Head of caudate nucleus (tissue), 42 donors: ENCODE measurements around the gene TAF10.

ENCODE experiments used
- DNase-seq, 42 donors: peaks; one replicate each; pipeline versions ENCODE4 v3.0.0 to v3.0.0-alpha.2; 2020 to 2021; ENCODE audit warnings: mixed read lengths in 7 of 42
- intact Hi-C: fragments of 100-400 bp; cut with DNase I; formaldehyde crosslinking; loops from one replicate; pipeline ENCODE4 v1.15.0; 2022

The TAF10 gene

DNA sequence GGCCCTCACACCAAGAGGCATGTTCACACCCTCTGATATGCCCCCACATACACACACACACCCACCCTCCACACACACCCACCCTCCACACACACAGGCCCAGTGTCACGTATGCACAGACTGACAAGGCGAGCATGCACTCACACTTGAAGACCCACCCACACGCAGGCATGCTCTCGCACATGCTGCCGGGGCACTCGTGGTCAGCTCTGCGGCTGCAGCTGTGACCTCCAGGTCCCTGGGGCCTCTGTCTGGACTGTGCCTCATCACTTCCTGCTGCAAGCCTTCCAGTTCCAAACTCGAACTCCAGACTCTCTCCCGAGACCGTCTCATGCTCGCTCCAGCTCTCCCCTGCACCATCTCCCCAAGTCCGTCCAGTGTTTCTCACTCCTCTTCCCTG is 34.1 kb upstream of the TAF10 start:
- intact Hi-C loops = no loop called here
- DNase-seq = peak in 1 of 42 donors; percentile 39

DNA sequence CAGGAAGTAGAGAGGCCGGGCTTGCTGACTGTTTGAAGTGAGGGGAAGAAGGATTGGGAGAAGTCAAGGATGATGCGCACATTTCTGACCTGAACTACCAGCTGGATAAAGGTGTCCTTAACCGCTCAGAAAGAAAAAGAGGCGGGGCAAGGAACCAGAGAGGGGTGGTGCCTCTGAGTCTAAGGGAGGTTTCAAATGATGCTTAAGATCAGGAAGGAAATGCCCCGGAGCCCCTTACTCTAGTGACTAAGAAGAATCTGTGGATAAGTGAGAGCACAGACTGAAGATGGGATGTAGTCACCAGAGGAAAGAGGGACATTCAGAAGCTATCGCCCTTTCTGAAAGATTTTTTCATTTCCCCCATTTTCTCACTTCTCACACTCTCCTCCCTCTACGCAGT is 30.9 kb upstream of the TAF10 start:
- intact Hi-C loops = no loop called here
- no peak for DNase-seq

GRCh38 chr11:6640985-6641701 is 29.1 kb upstream of the TAF10 start:
- DNase-seq = peak in 40 of 42 donors; percentile 26 to 89 (median 71)
- intact Hi-C loops = no loop called here

- intact Hi-C loops = no loop called here
- DNase-seq = no peak
Observed at GRCh38 chr11:6640036-6640984, 28.3 kb upstream of the TAF10 start.

DNA sequence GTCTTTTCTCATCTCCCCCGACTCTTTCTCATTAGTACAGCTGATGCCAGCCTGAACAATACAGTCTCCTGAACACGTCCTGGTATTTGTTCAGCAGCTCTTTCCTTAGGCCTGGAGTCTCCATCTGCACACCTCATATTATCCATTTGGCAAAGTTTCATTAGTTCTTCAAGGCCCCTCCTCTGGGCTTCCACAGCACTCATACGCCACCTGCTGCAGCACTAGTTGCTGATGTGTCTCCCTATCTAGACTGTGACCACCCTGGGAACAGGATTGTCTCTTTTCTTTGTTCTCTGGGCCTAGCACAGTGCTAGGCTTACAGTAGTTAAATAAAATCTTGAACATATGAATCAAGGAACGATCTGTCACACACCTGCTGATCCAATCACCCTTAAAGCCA is 26.4 kb upstream of the TAF10 start:
- intact Hi-C loops = no loop called here
- no peak for DNase-seq

DNA sequence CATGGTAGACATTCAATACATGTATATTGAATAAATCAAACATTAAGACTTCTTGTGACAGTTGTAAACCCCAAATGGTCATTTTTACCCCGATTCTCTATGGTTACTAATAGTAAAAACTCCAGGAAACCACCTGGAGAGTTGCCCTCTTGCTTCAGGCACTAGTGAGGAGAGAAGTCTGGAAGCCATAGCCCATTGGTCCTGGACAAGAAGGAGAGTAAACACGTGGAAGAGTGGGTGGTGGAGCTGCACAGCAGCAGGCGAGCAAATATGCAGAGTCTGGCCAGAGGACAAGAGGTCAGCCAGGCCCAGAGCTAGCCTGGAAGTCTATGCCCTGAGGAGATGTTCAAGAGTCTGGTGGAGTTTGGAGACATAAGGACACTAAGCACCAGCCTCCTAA is 25.9 kb upstream of the TAF10 start:
- DNase-seq = peak in 1 of 42 donors; percentile 23
- intact Hi-C loops = loop anchor here (1.0 kb wide), 1 partner anchor 30 kb away; no protein-coding TSS in a partner anchor

GRCh38 chr11:6636480-6636879 is 24.5 kb upstream of the TAF10 start:
- intact Hi-C loops = no loop called here
- DNase-seq = no peak

DNA sequence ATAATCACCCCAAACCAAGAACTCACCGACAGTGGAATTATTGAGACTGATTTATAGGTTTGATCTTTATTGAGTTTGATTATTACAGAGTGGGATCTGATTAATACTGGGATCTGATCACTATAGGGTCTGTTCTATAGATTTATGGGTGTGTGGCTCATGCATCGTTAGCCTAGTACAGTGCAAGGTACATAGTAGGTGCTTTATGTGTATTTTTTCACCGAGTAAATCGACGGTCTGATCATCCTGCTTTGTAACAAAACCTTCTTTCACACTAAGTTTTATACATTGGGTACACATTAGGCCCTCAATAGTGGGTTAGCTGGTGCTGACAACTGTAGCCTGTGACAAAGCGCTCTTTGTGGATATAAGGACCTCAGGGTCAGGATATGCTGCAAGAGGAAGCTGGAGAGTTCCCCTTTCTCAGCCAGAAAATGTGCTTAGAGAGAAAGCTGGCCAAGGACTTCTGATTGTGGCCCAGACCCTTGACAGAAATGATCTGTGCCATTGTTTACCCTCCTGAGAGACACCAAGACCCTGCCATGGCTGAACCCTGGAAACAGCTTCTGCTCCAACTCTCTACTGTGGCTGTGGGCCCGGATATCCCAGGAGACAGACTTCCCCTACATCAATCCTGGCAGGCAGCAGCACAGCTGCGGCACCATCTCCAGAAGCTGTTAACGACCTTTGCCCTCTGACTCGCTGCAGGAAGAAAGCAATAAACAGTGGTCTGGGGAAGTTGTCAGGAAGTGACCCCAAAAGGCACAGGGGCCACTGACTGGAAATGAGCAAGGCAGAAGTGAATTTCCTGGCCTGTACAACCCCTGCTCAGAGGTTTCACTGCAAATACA is 23.3 kb upstream of the TAF10 start:
- peak in 37 of 42 donors; percentile 32 to 82 (median 60) for DNase-seq
- intact Hi-C loops = no loop called here

- DNase-seq = no peak
- intact Hi-C loops = no loop called here
Observed at GRCh38 chr11:6634534-6634933, 22.5 kb upstream of the TAF10 start.

DNA sequence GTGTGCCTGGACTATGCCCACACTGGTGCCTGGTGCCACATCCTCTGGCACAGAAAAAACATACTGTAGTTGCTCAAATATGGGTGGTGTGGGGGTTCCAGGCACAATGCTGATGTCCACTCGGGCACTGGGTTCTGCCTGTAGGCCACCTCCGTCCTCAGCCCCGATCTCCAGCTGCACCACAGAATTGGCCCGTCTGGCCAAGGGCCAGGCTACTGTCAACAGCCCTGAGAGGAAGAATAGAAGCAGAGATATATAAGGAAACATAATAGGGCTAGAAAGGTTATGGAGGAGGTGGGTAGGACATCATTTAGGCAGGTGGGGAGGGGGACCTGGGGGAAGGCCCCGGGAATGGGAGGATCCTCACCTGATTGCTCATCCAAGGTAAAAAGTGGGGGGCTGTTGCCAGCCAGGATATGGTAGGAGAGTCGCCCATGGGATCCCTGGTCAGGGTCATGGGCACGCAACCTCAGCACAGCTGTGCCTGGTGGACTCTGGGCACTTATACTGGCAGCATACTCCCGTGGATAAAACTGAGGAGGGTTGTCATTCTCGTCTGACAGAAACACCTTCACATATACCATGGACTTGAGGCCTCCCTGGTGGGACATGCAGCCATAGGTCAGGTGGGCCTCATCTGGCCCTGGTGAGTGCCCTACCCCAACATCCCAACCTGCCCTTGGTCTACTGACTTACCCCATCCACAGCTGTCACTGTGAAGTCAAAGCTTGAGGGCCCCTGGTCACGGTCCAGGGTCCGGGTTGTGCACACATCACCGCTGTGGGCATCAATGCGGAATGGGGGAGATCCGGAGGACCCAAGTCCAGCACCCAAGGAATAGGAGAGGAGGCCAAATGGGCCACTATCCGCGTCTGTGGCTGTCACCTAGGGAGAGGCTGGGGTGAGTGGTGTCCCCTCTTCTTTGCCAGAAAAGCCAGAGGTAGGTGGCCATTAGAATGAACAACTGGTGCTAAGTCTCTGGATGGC is 21.7 kb upstream of the TAF10 start:
- DNase-seq = no peak
- intact Hi-C loops = no loop called here

- intact Hi-C loops = no loop called here
- DNase-seq = no peak
Observed at GRCh38 chr11:6632116-6633073, 20.4 kb upstream of the TAF10 start.

DNA sequence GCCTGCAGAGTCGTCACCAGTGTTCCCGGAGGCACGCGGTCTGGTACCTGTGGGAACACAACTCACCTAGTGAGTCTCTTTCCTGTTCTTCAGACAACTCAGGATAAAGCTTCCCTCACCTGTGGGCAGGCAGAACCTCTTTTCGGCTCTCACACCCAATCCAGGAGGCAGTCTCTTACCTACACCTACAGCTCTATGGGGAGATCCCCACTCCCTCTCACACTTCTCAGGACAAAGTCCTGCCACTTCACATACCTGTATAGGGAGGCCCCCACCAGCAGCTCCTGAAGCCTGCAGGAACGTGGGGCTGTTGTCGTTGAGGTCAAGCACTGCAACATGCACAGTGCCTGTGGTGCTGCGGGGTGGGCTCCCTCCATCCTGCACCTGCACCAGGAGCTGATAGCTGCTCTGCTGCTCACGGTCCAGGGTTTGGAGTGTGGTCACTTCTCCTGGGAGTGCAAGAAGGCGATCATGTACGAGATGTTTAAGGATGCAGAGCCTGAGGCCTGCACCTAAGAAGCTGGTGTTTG is 19.4 kb upstream of the TAF10 start:
- intact Hi-C loops = no loop called here
- no peak for DNase-seq

DNA sequence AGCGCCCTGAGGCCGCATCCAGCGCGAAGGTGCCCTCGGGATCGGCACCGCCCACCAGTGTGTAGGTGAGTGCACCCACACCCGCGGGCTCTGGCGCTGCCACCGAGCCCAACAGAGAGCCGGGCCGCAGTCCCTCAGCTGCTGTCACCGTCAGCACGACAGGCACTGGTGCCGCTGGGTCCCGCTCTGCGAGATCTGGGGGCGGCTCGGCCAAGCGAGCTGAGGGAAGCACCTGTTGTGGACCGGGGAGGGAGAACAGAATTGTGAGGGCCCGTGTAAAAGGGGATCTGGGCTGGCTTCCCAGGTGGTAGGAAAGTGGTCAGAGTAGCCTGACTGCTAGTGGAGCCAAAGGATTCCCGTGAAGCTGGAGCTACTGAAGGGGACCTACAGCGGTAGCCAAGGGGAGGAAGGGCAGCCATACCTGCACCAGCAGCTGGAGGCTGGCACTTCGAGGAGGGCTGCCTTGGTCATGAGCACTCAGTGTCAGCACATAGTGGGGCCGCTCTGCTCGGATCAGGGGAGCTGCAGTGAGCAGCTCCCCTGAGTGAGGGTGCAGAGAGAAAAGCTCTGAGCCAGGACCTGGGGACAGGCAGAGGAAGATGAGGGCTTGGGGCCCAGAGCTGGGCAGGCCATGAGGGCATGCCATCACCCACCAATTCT is 18.7 kb upstream of the TAF10 start:
- DNase-seq = peak in 1 of 42 donors; percentile 7

GRCh38 chr11:6629892-6630631 is 18.0 kb upstream of the TAF10 start:
- intact Hi-C loops = no loop called here
- peak in 24 of 42 donors; percentile 16 to 70 (median 50) for DNase-seq

More for the DNA sequence above, 18.7 kb upstream of the TAF10 start:
- intact Hi-C loops = no loop called here

GRCh38 chr11:6629573-6629891 is 17.5 kb upstream of the TAF10 start:
- intact Hi-C loops = no loop called here

GRCh38 chr11:6628526-6628925 is 16.5 kb upstream of the TAF10 start:
- intact Hi-C loops = no loop called here
- DNase-seq = no peak

More at GRCh38 chr11:6629573-6629891, 17.5 kb upstream of the TAF10 start:
- no peak for DNase-seq
